Femur (tissue), 1 donor: ENCODE data around the gene MACROH2A1.

ENCODE experiments used
- DNase-seq: peaks from one replicate; pipeline ENCODE4 v3.0.0-alpha.2; 2017

The MACROH2A1 gene

DNA sequence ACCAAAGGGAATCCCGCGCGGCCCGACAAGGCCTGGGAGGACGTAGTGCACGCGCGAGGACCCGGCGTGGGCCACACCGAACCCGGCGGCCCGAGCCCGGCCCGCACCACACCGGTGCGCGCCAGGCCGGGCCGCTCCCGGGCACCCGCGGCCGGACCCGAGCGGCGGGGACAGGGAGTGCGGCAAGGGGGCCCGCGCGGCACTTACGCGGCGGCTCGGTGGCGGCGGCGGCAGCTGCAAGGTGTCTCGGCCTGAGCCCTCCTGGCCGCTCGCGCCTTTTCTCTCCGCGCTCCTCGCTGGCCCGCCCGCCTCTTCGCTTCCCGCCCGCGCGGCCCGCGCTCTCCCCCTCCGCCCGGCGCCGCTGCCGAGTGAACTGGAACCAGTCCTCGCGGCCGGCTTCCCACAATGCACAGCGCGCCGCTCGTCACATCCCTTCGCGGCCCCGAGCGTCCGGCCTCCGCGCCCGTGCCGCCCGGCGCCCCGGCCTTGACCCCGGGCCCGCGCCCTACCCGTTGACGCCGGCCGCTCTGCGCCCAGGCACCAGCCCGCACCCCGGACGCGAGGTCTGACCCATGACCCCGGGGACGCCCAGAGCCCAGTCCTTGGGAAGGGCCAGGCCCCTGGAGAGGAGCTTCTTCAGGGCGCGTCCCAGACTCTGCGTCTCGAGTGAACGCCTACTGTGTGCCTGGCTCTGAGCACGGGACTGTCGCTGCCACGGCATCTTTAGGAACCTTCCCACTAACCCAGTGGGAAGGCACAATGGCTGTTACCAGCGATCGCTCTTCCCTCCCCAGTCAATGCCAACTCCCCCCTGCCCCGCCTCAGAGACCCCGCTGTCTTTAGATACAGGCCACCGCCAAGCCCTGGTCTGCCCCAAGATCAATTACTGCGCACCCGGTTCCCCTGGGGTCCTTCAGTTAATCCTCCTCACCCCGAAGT lies at the start of gene MACROH2A1:
TSS of gene MACROH2A1 (minus strand) at position 377 of the 939 bp plus-strand sequence. CDS start 10,138 bp downstream, outside the sequence.
- DNase-seq = peak; percentile 93

DNA sequence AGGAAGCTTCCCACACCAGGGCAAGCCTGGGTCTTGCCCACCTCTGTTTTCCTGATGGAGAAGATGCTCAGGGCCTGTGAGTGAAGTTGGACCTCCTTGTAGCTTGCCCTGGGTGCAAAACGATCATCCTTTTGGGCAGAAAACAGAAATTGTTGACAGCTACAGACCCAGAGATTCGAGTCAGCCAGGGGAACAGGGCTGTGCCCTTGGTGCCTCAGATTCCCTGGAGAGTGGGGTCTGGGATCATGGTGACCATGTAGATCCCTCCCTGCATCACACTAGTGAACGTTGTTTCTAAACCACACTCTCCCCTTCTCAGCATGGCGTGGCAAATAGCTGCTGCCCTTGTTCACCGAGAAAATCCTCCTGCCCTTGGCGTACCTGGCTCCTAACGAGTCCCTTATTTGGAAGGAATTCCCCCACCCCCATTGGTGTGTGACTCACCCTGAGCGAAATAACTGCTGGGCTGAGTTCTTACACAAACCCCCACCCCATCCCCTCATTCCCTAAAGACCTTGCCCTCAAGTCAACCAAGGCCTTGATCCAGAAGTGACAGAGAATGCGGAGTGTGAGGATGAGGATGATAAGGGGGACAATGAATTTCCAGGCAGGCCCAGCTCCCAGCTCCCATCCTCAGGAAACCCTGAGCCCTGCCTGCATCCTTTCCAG lies 49.2 kb upstream of the MACROH2A1 start:
- DNase-seq = peak; percentile 8

DNA sequence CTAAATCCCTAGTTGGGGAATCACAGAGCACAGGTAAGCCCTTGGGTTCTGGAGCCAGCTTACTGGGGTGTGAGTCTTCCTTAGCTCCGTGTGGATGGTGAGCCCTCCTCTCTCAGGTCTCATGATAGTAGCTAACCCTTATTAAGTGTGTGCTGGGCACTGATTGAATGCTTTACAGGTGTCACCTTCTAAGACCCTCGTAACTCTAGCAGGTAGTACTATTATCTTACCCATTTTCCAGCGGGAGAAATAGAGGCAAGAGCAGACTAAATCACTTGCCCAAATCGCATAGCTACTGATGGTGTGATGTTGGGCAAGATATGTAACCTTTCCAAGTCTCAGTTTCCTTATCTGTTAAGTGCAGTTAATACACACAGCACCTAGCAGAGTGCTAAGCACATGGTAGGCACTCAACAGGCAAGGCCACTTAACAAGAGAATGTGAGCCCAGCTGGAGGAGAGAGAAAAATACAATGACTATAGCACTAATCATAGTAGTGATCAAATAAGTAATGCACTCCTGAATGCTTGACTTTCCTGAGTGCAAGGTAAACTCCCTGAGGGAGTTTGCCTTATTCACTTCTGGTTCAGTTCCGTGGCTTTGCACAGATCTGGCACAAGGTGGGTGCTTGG lies 48.4 kb upstream of the MACROH2A1 start, which contains the start of gene DCANP1:
TSS of gene DCANP1 (minus strand) at position 51 of the 632 bp plus-strand sequence. CDS start 240 bp downstream, outside the sequence.
- DNase-seq = peak; percentile 4

DNA sequence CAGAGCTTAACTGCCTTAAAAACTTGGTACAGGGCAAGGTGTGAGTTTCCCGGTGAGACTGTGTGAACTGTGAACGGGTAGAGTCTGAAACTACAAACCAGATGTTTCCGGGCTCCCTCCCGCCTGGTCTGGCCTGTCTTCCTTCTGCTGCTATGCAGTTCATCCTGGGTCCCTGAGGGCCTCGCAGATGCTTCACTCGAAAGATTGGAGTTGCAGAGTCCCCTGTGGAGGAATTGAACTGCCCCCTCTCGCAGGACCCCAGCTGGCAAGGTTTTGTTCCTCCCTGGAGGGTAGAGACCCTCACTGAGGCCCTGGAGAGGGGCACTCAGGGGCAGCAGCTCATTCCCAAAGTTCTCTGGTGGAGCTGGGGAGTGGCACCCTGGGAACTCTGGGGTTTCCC lies 47.6 kb upstream of the MACROH2A1 start:
- peak; percentile 65 for DNase-seq

DNA sequence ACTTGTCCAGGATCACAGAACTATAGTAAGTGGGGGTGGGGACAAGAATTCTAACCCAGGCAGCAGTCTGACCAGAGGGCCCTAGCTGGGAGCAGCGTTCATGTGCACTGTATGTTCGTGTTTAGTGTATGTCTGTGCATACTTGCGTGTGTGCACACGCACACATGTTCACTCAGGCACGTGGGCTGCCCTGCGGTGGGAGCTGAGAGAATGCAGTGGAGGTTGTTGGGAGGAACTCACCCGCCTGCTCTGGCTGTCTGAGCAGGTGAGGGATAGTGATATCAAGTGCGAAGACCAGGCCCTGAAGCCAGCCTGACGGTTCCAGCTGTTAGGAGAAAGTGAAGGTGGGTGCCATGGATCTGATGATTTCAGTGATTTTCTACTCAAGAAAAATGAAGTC lies 47.2 kb upstream of the MACROH2A1 start:
- no peak for DNase-seq

DNA sequence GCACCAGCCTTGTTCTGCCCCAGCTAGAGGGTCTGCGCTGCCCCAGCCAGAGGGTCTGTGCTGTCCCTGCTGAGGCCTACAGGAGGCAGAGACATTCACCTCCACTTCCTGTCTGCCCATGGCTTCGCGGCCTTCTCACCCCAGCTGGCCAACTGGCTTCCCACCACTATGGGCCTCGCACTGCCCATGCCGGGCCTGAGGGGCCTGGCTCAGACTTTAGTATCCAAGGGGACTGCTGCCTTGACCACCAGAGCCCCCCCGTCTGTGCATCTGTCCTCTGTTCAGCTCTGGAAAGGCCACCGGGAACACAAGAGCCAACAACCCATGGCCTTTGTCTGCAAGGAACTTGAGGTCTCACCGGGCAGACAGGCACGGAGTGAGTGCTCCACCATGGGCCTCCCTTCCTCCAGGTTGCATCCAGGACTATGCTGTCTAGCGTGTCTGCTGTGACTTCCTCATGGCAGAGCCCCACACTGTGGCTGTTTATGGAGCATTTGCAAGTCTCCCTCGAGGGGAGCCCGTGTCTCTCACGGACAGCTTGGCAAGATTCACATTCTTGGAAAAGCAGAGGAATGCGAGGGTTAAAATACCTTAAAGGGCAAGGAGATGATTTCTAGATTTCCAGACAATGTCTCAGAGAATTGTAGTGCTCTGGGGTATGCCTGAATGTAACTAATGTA lies 46.4 kb upstream of the MACROH2A1 start:
- DNase-seq = peak; percentile 18

DNA sequence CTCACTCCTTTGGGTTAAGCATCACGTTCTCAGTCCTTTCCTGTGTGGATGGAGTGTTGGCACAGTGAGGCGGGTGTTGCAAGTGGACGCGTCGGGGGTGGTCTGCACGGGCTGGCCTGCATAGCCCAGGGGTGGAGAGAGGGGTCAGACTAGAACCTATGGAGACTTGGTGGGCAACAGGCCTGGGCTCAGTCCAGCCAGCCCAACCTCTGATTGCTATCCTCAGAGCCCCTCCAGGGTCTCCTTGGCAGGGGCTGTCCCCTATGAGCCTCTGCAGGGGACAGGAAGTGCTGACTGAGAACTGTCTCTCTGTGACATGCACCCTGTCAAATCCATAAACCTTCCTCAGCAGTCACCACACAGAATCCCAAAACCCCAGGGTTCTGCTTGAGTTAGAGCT lies 45.9 kb upstream of the MACROH2A1 start:
- DNase-seq = peak; percentile 20

DNA sequence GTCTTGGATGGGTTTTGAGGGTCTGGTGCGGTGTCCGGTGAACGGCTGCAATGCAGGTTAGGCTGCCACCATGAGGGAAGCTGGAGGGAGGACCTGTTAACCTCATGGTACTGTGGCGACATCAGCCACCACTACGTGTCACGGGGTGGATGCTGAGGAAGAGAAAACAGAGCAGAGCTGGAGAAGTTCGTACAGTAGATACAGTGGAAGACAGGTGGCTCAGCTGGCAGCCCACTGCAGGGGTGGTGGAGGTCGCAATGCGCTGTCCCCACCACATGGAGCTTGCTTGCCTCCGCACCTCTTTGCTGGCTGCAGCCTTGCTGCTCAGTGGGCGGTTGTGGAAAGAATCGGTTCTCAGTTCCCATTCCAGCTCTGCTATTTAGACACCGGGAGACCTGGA lies 45.3 kb upstream of the MACROH2A1 start:
- DNase-seq = peak; percentile 21

DNA sequence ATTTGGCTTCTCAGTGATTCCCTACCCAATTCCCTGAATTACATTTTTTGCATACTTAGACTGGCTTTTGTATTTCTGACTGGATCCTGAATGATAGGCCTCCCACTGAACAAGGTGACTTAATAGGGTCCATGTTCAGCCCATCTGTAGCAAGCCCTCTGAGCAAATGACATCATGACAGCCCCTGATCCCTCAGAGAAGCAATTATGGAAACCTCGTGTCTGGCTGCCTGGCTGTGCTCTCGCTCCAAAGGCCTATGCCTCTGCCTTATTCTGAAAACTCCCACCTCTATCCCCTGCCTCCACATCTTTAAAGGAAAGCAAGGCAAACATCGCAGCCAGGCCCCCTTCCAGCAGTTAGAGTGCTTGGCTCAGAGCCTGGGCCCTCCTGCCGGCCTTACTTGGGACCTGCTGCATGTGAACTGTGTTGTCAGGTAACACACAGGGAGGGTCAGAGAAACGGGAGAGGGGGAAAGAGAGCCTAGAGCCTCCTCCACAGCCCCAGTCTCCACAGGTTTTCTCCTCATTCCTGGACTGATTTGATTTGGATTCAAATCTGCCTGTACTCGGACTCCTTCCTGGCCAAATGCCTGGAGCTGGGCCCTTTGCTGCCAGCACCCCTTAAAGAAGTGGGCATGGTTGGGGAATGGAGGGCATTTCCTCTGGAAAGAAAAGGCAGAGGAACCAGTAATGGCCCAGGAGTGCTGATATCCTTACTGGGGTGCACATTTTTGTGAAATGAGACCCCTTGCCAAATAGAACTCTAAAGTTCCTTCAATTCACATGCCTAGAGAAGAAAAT lies 44.3 kb upstream of the MACROH2A1 start:
- peak; percentile 57 for DNase-seq

DNA sequence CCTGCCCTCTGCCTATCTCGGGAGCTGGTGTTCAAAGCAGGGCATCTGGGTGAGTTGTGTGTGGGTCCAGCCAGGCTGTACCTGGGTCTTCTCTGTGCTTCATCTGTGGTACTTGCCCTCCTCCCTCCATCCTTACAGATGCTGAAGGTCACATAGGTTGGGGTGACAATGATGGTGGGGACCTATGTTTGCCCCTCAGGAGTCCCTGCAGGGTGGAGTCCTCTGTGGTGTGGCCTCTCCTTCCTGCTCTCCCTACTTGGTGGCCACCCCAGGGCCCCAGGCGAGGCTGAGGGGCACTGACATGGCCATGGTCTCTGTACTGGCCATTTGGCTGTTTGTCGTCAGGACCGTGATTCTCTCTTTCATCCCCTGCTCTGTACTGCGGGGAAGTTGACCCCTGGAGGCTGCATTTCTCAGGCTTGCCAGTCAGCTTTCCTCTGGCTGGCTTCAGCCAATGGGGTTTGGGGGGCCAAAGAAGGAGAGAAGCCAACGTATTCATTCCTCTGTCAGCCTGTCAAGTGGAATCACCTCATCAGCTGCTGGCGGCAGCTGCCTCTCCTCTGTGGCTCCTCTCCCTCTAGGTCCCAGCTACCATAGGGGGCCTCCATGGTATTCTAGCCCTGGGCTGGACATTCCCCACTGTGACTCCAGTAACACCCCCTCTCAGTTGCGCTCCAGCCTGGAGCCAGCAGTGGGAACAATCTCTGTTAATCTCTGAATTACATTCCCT lies 43.6 kb upstream of the MACROH2A1 start:
- DNase-seq = peak; percentile 44

DNA sequence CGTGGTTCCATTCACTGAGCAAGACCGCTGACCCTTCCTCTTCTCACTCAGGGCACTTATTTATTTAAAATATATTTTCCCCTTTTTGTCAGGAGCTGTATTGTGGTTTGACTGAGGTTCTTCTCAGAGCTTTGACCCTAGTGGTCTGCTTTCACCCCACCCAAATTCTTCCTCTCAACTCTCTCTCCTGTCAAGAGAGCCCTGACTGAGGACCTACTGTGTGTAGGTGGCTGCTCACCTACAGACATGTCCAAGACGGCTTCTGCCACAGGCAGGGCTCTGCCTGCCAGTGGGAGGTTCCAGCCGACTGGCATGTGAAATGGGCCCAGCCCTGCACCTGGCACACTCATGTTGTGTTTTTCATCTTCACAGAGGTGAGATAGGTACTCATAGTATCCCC lies 42.9 kb upstream of the MACROH2A1 start:
- DNase-seq = peak; percentile 11

DNA sequence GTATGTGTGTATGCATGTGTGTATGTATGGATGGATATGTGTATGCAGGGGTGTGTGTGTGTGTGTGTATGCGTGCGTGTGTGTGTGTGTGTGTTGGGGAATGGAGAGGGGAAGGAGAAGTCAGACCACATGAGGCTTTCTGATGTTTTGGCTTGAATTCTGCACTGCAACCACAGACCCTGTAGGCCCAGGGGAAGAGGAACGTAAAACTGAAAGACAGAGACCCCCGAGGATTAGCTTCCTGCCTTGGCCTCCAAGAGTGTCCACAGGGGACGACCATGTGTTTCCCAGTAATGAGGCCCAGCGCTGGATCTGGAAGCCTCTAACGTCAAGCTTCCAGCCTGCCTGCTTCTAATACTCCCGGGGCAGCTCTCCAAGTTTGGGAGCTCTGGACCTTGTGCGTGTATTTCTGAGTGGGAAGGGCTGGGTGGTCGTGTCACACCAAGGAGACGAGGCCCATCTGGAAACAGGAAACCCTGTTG lies 42.4 kb upstream of the MACROH2A1 start:
- peak; percentile 78 for DNase-seq

DNA sequence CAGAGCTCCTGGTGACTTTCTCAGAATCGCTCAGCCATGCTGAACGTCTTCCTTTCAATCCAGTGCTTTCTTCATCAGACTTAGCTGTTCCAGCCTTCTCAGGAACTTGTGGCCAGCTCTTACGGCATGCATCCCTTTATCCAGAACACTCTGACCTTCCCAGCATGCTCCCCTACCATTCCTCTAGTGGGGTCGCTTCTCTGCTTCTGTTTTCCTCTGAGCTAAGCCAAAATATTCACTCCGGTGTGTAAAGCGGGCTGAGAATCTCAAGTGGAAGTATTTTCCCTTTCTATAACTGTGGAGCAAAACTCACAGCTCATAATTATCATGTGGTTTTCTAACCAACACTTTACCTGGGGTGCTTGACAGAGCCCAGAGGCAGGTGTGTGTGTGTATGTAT lies 41.9 kb upstream of the MACROH2A1 start:
- peak; percentile 49 for DNase-seq

DNA sequence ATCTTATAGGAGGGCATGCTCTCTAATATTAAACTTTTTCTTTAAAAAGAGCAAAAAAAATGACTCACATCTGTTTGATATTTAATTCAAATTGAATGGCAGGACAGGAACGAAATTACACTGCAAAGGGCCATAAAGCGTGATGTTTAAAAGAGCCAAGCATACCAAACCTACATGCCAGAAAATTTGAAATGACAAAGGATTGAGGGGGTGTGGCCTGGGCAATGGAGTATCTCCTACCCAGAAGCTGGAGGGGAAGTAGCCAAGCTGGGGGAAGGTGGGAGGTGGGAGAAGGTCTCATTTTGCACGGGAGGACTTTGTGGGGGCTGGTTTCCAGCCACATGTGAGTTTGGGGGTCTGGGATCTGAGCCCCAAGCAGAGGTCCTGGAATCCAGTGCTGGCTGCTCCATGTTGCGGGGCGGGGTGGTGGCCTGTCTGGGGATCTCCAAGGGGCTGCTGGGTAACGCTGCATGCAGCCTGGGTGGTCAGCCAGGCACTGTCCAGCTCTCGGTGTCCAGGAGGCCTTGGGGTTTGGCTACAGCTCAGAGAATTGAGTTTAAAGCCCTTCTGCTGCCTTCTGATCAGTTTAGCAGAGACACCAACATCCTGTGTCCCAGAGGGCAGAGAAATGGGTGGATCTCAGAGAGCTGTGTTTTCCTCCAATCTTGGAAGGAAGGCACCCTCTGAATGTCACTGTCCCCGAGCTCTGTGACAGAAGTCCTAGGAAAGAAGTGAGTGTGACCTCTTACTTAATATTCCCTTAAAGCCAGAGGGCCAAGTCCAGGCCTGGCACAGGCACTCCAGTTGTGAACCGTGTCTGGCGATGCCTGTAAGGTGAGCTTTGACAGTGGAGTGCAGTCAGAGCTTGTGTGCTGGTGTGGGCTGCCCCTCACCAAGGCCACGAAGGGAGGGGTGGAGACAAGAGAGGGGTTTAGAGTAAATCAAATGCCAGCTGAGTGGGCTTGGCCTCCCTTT lies 40.5 kb upstream of the MACROH2A1 start:
- DNase-seq = peak; percentile 73

DNA sequence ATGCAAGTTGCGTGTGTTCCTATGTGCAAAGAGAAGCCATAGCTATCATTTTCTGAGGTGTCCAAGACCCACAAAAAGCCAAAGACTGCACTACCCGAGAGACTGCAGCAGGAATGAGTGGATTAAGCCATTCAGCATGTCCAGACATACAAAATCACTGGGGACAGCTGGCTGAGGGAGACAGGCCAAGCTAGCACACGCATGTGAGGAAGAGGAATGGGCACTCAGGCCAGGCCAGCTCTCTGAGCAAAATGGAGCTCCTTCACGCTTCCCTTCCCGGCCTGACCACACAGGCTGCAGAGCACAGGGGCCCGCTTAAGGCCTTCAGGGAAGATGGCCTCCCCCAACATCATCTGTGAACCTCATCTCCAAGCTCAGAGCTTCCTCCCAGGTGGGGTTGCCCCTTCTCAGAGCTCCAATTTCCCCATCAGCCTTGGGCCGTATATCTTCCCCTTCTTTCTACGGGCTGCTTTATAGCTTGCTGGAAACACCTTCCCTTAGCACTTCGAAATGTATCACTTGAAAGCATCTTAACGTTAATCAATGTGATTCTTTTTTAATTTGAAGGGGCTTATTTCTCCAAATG lies 39.7 kb upstream of the MACROH2A1 start:
- DNase-seq = peak; percentile 67

DNA sequence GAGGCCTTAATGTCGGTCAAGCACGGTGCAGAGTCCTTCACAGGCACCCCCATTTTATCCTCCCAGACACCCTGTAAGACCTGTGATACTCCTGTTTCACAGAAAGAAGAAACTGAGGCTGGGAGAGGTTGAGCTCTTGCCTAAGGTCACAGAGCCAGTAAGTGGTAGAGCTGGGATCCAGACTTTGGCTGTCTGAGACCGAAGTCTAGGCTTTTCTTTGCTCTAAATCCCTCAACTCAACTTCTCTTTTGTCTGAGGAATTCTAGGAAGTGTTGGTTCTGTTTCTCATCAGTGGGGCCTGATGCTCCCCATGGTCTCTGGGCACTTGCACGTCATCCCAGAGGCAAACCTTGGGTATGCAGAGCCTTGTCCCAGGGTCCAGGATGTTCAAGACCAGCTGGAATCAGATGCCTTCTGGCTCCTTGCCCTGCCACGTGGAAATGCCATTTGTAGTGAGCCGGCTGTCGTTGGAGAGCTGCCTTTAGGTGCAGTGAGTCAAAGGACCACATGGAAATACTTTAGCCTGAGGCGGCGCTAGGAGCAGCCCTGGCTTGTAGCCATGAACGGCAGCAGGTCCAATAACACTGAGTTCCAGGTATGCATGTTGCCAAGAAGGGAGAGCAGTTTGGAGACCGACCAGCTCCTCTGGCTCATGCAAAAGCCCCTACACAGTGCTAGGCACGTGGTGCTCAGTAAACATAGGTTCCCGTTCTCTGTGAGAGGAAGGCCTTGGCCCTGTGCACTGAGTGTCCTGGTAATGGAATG lies 38.9 kb upstream of the MACROH2A1 start:
- DNase-seq = peak; percentile 90

DNA sequence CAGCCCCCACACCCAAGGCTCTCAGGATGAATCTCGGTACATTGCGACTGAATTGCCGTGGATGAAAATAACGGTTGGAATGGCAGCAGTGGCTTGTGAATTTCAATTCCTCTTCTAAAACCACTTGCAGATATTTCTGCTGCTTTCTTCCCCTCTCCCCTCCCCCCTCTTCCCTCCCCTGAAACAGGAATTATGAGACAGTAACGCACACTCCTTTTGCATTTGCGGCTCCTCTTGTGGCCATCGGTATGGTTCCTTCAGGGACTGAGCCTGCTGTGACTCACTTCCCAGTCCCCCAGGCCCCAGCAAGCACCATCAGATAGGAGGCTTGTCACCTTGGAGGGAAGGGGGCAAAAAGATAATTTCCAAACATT lies 38.4 kb upstream of the MACROH2A1 start:
- peak; percentile 38 for DNase-seq

DNA sequence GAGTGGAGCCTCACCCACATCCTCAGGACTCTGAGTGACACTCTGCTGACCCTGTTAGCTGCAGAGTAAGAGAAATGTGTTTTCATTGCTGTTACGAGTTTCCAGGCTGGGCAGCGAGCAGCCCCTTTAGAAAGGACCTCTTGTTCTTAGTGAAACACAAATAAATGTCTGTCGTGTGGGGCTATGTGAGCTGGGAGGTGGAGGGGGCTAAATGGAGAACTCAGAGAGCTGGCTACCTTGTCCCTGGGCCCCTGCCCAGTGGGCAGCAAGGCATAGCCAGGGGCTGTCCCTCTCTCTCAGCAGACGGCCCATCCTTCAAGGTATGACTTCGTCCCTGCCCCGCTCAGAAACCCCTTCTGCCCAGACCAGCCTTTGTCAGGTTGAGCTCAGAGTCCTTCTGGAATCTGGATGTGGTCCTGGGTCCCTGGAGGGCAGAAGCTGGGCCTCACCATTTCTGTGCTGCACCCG lies 38.0 kb upstream of the MACROH2A1 start:
- peak; percentile 37 for DNase-seq
